ENCODE data around the gene VWA3A. TPM values are rescaled to one million over a fixed set of nuclear protein-coding genes. Genes with fewer than 3 reads are reported as not detected.
"Not testable (repeated sequence)": the region's sequence is repeated elsewhere in the genome, so short reads cannot be mapped to it uniquely, and the experiment has no call there.

Gene VWA3A, protein sequence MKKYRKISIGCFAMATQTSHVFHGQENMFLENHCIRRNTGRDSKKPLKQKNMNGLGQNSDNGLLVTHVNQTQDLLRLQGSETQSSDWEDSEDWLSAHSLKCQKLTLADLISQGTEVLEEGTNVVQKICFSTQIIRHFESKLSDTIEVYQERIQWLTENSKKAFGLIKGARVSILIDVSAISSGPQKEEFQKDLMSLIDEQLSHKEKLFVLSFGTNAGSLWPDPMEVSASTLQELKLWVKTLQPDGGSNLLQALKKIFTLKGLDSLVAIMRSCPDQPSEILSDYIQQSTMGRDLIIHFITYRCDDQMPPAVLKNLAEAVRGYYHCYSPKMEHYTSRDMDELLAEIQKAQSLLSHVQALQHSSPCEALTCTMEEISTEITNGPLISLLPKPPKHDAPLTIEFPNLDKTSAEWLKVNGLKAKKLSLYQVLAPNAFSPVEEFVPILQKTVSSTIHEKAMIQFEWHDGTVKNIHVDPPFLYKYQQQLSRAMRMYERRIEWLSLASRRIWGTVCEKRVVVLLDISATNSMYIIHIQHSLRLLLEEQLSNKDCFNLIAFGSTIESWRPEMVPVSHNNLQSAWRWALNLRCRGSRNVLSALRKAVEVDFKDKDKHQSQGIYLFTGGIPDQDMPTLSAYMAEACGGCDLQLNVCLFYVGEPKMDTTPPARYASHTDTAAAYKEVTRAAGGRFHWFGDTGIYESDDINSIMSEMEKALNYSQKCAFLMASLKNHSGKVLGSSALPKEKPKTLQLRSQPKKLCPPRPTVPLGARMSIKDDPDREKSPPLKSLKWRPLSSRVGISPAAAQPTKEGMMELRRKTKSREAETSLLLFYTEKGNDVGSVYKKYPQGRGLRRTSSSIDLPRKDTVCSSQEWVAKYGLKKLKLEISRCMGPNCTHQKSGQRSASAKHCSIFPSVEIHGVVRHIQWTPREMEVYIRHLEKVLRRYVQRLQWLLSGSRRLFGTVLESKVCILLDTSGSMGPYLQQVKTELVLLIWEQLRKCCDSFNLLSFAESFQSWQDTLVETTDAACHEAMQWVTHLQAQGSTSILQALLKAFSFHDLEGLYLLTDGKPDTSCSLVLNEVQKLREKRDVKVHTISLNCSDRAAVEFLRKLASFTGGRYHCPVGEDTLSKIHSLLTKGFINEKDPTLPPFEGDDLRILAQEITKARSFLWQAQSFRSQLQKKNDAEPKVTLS
- 0.06 TPM for polyA plus RNA-seq (ENCODE audit: insufficient read length)

DNA sequence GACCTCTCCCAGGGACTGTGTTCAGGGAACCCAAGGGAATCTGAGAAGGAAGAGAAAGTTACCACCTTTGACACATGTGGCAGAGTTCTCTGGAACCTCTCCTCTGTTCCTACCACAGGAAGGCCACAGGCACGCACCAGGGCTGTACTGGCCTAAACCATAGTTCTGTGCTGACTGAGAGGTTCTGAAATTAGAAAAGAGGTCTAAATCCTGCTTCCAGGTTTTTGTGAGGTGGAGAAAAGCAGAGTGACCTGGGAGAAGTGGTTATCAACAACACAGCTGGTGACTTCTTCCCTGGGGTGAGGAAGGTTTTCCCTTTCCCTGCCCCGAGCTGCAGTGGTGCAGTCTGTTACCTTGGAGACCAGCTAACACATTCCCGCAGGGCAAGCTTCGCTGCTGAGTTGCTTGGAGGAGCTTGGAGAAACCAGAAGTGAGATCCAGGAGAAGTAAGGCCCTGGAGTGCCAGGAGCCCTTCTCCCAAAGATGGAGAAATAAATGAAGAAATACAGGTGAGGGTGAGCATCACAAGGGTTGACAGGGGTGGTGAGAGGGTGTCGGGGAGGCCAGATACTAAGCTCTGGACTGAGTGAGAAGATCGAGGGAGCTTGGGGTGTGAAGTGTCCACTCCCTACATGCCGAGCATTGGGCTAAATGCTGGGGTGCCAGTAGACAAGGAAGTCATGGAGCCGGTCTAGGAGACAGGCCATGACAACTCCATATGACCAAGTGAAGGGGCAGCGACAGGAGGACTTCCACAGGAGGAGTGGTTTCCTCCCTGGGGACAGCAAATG lies at the start of gene VWA3A:
Gene VWA3A, plus strand, starts transcription at position 399 of the 791 bp plus-strand sequence. Its CDS starts 97 bp downstream, at position 496.
- DNase-seq, result no peak

DNA sequence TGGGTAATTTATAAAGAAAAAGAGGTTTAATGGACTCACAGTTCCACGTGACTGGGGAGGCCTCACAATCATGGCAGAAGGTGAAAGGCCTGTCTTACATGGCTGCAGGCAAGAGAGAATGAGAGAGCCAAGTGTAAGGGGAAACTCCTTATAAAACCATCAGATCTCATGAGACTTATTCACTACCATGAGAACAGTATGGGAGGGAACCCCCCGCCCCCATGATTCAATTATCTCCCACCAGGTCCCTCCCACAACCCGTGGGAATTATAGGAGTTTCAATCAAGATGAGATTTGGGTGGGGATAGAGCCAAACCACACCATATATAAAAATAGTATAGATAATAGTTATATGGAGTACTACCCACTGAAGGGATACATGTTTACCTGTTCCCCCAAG lies 48.5 kb upstream of the VWA3A start:
- not testable (repeated sequence) for DNase-seq

DNA sequence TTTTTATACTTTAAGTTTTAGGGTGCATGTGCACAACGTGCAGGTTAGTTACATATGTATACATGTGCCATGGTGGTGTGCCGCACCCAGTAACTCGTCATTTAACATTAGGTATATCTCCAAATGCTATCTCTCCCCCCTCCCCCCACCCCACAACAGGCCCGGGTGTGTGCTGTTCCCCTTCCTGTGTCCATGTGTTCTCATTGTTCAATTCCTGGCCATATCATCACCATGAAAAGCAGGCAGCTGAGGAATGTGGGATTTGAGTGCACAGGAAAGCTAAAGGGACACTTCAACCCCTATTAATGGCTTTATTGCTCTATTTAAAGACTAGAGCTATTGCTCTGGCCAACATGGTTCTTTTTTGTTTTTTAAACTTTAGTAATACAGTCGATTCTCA lies 46.5 kb upstream of the VWA3A start:
- not testable (repeated sequence) for DNase-seq

DNA sequence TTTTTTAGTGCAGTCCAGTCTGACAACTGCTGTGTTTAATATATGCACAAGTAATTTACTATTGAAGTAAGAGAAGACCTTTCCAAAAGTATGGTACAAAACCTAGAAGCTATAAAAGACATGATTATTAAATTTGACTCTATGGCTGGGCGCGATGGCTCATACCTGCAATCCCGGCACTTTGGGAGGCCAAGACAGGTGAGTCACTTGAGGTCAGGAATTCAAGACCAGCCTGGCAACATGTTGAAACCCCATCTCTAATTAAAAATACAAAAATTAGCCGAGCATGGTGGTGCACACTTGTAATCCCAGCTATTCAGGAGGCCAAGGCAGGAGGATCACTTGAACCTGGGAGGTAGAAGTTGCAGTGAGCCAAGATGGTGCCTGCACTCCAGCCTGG lies 41.4 kb upstream of the VWA3A start:
- no peak for DNase-seq

DNA sequence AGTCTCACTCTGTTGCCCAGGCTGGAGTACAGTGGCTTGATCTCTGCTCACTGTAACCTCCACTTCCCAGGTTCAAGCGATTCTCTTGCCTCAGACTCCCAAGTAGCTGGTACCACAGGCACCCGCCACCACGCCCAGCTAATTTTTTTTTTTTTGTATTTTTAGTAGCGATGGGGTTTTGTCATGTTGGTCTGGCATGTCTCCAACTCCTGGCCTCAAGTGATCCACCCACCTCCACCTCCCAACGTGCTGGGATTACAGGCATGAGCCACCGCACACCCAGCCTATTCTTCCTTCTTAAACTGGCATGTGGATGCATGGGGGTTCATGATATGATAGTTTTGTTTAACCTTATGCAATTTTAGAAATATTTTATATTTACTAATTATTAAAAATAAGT lies 39.4 kb upstream of the VWA3A start:
- DNase-seq, result no peak

DNA sequence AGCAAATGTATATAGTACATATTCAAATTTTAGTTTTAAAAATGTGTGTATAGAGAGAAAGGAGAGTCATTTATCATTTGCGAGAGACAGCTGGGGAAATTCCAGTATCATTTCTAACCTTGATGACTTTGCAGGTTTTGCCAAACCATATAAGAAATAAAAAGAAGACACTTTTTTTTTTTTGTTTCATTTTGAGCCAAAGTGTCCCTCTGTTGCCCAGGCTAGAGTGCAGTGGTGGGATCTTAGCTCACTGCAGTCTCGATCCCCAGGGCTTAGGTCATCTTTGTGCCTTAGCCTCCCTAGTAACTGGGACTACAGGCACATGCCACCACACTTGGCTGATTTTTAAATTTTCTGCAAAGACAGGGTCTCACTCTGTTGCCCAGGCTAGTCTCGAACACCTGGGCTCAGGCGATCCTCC lies 38.4 kb upstream of the VWA3A start:
- no peak for DNase-seq

DNA sequence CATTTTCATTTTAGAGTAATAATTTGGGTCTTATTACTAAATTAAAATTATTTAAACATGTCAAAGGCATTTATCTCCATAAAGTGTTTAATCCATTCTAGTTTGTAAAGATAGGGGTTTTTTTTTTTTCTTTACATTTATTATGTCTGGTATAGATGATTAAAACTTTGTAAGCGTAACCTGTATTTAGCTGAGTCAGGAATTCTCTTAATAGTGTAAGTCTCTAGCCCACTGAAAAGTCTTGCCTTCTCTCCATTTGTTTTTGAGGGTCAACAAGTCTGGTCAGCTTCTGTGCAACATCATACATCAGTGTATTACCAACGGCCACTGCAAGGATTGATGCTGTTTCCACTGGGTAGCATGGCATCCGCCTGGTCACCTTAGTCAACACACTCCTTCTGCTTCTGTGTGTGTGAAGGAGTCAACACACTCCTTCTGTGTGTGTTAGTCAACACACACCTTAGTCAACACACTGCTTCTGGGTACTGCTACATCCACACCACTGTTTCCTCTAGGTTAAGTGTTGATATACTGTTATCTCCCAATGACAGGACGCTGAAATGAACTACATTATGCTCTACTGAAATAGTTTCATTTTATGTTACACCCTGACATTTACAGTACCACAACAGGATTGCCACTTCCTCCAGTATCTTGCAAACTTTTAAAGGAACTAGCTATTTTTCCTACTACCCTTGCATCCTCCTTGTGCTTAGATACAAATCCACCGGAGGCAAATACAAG lies 37.3 kb upstream of the VWA3A start:
- DNase-seq, result no peak

DNA sequence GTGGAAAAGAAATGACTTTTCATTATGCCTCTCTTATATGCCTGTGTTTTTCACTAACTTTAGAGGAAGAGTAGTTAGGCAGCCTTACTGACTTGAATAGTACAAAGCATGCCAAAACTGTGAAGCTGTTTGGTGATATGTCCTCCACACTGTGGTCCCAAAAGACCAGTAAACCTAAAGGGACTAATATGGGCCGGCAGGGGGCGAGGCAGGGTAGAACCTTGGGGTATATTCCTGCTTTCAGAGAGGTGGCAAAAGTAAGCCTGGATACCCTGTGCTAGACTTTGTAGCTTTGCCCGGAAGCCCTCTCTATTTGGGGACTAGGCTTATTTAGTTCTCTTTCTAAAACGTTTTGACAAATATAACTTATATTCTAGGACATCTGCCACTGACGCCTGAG lies 36.5 kb upstream of the VWA3A start:
- DNase-seq, result no peak

DNA sequence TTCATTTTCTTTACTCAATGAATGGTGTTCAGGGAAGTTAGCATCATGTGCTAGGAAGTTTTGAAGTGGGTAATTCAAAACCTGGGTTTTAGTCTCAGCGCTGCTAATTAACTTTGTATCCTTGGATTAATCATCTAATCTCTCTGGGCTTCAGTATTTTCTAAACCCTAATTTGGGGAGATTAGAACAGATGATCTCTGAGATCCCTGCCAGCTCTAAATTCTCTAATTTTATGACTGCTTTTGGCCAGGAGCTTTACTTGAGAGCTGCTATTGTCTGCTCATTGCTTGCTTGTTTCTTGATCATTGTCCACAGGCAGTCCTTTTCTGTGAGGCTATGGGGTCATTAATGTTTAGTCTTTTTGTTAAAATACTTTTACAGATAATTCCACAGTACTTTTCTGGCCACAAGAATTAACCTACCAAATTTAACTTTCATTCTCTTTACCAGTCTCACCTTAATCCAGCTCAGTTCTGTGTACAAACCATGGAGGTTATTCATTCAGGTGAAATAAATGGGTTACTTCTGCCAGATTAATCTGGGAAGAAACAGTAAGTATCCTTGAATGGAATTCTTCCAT lies 28.4 kb upstream of the VWA3A start:
- no peak for DNase-seq

DNA sequence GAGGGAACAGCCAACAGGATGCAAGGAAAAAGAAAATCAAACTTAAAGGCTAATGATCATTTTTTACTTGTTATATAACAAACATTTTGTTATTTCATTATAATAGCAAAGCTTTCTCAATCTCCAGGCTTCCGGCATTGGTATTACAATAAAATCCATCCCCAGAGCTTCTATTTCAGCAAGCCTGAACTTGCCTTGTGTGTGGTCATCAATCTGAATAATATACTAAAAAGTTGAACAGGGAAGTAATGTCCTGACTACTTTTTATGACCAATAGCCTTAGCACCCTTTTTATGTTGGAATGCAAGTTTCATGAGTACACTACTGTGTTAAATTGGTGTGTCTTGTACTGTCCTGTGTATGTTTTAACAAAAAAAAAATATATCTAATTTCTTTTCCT lies 27.1 kb upstream of the VWA3A start:
- DNase-seq, result no peak

DNA sequence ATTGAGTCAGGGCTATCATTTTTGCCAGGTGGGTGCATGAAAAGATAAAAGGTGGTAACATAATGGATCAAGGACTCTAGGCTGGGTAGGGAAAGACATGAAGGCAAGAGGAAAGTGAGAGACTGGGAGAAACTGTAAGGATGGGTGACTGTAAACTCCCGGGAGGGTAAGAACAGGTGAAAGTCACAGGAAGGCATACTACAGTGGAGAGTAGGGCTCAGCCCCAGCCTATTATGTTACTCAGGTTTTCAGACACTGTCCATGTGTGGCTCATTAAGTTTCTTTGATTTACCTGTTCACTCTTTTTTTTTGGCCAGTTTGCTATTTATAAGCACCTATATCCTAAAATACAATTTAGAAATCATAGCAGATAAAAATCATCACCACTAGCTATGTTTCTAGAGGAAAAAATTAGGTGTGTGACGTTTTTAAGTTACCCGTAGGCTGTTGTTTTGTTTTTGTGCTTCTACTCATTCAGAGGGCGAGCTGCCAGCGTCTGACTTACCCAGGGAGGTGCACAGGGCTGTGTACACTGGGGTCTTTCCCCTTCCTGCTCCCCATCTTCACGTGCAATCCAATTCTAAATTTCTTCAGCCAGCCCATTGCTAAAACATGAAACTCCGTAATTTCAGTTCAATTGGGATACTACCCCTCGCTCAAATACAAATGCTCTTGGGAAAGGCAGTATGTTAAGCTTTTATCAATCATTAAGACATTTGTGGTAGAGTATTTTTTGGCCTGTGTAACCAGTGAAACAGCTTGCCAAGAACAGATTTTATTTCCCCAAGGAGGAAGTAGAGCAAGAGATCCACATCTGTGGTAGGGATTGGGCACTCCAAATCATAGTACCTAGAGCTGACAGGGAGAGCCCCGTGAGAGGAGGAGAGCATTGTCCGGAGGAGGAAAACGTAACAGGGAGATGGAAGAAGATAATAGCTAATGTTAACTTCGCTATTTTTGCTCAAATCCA lies 21.7 kb upstream of the VWA3A start:
- DNase-seq, result no peak

DNA sequence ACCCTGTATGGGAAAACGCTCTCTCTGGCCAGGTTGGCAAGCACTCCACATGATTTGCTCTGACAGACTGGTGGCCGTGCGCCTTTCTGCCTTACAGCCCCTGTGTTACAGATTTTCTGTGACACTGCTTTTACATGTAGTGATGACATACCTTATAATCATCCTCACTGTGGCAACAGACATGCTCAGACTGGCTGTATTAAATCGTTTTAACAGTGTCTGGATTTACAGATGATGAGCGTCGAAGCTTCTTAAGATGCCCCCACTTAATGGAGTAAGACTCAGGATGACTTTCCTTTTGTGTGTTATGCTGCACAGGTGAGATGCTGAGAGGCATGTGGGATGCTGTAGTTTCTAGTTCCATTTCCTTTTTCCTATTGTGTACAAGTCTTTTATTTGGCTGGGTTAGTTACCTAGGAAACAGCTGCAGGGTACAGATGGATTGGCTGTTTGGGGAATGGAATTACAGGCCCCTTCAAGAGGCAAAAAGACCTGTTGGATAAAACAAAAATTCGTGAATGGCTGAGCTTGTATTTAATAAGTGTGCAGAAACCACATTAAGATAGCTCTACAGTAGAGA lies 20.9 kb upstream of the VWA3A start:
- no peak for DNase-seq

DNA sequence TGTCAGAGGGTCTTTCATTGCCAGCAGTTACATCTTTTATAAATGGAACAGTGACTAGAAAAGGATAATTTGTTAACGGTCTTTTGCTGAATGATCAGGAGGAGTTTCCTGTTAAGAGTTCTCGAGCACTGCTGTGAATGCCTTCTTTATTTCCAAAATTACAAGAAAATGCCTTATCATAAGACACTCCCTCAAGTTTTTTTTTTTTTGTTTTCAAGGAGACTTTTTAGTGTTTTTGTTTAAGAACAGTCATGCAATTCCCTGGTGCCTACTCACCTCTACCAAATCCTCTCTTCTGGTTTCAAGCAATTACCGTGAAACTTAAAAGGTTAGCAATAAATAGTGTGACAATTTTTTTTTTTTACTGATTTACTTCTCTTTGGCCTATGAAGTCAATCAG lies 19.0 kb upstream of the VWA3A start:
- DNase-seq, result no peak

DNA sequence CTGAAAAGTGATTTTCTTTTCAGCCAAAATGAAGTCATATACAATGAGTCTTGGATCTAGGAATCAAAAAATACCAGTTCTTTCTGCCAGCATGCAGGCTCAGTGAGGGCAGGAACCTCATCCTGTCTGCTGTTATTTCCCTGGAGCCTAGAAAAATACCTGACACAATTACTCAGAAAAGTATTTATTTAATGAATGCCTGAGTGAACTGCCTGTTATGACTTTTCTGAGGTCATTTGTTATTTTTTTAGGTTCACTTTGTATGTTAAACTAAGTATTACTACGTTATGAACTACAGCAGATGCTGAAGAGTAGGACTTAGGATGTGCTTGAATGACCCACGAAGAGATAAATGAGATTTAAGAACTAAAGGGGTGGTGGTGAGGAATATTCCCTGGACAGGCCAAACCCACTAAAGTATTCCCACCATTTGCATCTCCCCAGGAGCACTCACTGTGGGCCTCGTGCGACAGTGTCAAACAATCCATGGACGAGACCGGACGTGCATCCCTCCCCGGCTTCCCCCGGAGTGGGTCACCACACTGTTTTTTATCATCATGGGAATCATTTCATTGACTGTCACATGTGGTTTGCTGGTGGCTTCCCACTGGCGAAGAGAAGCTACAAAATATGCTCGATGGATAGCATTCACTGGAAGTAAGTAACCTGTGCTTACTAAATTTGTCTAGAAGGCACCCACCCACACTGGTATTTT lies 17.1 kb upstream of the VWA3A start:
- DNase-seq, result no peak

DNA sequence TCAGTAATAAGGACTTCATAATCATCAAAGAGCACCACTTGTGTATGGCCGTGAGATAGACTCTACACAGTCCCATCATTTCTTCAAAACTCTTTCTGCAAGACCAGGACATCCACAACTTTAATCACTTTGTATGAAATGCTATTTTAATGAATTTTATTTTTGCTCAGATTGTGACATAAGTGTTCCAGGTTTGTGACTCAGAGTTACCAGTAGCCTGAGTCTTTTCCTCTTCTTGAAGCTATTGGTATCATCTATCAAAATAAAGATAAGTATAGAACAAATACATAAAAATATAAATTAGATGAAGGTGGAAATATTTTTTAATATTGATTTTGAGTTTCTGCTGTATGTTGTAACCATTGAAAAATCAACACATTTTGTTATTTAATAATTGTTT lies 16.6 kb upstream of the VWA3A start:
- no peak for DNase-seq

DNA sequence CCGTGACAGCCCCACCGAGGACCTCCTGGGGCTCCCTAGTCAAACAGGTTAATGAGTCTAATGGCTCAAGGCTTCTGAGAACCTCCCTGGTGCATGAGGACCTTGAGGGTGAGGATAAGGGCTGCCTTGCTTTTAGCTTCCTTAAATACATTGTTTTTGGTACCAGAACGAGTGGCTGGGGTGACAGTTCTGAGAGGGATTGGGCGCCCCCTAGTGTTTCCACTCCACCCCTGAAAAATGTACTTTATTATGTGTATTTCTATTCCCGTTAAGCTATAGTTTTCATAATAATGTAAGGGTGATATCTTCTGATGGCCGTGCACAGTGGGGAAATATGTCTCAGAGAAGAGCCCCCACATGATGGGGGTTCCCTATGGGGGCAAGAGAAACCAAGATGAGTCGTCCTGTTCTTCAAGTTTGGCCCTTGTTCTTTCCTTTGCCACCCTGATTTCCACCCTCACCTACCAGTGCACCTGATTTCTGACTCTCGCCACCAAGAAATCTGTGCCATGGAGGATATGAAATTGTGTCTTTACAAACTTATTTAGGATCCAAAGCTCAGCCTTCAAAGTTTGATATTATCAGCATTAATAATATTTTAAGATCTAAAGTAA lies 14.5 kb upstream of the VWA3A start:
- peak; percentile 53 for DNase-seq

DNA sequence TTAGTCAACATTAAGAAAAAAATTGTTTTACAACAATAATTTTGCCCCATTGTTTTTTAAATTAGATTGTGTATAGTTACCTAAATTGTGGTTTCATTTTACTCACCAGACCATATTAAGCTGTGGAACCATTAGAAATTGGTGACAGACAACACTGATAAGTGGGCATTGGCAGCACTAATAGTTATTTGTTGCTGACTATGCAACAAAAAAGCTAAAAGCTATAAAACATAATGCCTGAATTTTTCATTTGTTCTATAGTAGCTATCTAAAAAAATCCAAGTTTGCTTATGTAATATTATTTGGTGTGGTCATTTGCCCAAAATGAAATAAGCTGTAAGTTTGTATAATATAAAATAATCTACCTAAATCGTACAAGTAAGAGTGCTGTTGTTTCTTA lies 13.7 kb upstream of the VWA3A start:
- no peak for DNase-seq

DNA sequence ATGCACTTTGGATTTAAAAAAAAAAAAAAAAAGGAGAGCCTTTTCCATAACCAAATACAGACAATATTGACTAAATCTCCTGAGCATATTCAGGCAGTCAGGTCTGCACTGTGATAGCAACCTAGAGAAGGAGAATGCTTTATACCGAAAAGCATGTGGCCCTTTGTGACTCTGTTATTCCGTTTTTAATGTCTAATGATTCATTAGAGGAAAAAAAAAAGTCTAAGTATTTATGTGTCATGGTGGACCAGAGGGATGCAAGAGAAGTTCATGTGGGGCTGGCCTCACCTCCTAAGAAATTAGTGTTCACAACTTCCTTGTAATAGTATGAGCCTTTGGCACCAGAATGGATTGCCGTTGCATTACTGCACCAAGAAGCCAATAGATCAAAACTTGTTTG lies 11.3 kb upstream of the VWA3A start:
- no peak for DNase-seq

Measured in hindlimb muscle (tissue), 1 donor.